GM19395 (cell line): ENCODE measurements around the gene SPEN.

ENCODE experiments used
- ATAC-seq: cut with Tn5 transposase; IDR thresholded peaks from one replicate; pipeline ENCODE4 v1.9.1; 2021; ENCODE audit warnings: mild to moderate bottlenecking, moderate library complexity; ENCODE audit not compliant: unreplicated experiment

Gene SPEN

DNA sequence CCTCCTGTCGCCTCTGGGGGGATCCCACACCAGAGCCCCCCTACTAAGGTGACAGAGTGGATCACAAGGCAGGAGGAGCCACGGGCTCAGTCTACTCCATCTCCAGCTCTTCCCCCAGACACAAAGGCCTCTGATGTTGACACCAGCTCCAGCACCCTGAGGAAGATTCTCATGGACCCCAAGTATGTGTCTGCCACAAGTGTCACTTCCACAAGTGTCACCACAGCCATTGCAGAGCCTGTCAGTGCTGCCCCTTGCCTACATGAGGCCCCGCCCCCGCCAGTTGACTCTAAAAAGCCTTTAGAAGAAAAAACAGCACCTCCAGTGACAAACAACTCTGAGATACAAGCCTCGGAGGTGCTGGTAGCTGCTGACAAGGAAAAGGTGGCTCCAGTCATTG lies 86.2 kb downstream of the SPEN start:
- ATAC-seq = no peak

DNA sequence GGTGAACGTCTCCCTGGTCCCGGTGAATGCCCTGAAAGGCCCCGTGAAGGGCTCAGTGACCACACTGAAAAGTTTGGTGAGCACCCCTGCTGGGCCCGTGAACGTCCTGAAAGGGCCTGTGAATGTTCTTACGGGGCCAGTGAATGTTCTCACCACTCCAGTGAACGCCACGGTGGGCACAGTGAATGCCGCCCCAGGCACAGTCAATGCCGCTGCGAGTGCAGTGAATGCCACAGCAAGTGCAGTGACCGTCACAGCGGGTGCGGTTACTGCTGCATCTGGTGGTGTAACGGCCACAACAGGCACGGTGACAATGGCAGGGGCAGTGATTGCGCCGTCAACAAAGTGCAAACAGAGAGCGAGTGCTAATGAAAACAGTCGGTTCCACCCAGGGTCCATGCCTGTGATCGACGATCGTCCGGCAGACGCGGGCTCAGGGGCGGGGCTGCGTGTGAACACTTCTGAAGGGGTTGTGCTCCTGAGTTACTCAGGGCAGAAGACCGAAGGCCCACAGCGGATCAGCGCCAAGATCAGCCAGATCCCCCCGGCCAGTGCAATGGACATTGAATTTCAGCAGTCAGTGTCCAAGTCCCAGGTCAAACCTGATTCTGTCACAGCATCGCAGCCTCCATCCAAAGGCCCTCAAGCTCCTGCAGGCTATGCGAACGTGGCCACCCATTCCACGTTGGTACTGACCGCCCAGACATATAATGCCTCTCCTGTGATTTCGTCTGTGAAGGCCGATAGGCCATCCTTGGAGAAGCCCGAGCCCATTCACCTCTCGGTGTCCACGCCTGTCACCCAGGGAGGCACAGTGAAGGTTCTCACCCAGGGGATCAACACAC lies 86.9 kb downstream of the SPEN start:
- no peak for ATAC-seq

DNA sequence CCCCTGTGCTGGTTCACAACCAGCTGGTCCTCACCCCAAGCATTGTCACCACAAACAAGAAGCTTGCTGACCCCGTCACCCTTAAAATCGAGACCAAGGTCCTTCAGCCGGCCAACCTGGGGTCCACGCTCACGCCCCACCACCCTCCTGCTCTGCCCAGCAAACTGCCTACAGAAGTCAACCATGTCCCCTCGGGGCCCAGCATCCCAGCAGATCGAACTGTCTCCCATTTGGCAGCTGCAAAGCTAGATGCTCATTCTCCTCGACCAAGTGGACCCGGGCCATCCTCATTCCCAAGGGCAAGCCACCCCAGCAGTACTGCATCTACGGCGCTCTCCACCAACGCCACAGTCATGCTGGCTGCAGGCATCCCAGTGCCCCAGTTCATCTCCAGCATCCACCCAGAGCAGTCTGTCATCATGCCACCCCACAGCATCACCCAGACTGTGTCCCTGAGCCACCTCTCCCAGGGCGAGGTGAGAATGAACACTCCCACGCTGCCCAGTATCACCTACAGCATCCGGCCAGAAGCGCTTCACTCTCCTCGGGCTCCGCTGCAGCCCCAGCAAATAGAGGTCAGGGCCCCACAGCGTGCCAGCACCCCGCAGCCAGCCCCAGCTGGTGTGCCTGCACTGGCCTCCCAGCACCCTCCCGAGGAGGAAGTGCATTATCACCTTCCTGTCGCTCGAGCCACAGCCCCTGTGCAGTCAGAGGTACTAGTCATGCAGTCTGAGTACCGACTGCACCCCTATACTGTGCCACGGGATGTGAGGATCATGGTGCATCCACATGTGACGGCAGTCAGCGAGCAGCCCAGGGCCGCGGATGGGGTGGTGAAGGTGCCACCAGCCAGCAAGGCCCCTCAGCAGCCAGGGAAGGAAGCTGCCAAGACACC lies 87.8 kb downstream of the SPEN start:
- ATAC-seq = no peak

DNA sequence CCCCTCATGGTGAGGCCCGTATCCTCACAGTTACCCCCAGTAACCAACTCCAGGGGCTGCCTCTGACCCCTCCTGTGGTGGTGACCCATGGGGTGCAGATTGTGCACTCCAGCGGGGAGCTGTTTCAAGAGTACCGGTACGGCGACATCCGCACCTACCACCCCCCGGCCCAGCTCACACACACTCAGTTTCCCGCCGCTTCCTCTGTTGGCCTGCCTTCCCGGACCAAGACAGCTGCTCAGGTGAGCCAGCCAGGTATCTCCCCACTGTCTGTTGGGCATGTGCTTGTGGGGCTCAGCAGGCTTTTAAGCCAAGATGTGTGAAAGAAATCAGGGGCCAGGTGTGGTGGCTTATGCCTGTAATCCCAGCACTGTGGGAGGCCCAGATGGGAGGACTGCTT lies 88.5 kb downstream of the SPEN start:
- ATAC-seq = no peak

DNA sequence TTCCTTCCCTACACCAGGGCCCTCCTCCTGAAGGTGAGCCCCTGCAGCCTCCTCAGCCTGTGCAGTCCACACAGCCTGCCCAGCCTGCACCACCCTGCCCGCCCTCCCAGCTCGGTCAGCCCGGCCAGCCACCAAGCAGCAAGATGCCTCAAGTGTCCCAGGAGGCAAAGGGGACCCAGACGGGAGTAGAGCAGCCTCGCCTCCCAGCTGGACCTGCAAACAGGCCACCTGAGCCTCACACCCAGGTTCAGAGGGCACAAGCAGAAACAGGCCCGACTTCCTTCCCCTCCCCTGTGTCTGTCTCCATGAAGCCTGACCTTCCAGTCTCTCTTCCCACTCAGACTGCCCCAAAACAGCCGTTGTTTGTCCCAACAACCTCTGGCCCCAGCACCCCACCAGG lies 89.6 kb downstream of the SPEN start:
- ATAC-seq = no peak

DNA sequence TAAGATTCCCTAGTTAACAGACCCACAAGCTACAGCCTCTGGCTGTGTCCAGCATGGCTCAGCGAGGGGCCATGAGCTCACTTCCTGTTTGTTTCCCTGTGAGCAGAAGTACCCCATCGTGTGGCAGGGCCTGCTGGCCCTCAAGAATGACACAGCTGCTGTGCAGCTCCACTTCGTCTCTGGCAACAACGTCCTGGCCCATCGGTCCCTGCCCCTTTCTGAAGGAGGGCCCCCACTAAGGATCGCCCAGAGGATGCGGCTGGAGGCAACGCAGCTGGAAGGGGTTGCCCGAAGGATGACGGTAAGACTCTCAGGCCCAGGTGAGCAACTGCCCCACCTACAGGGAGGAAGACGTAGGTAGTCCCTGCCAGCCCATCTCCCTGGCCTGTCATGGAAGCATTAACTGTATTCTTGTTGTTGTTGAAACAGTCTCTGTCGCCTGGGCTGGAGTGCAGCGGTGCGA lies 90.2 kb downstream of the SPEN start:
- no peak for ATAC-seq

DNA sequence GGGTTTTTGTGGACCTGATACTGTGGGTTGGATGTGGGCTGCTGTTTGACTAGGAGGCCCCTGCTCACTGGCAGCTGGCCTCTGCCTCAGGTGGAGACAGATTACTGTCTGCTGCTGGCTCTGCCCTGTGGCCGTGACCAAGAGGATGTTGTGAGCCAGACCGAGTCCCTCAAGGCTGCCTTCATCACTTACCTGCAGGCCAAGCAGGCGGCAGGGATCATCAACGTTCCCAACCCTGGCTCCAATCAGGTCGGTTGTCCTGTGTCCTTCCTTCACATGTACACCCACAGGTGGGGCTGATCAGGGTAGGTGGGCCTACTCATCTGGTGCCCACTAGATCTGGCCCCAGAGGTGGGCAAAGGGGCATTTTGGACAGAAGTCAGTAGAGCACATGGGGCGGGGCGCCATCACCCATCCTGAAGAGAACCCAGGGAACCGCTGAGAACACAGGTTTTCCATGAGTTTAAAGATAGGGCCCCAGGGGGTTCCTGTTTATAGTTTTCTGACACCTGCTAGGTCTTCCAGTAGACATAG lies 91.2 kb downstream of the SPEN start:
- no peak for ATAC-seq

DNA sequence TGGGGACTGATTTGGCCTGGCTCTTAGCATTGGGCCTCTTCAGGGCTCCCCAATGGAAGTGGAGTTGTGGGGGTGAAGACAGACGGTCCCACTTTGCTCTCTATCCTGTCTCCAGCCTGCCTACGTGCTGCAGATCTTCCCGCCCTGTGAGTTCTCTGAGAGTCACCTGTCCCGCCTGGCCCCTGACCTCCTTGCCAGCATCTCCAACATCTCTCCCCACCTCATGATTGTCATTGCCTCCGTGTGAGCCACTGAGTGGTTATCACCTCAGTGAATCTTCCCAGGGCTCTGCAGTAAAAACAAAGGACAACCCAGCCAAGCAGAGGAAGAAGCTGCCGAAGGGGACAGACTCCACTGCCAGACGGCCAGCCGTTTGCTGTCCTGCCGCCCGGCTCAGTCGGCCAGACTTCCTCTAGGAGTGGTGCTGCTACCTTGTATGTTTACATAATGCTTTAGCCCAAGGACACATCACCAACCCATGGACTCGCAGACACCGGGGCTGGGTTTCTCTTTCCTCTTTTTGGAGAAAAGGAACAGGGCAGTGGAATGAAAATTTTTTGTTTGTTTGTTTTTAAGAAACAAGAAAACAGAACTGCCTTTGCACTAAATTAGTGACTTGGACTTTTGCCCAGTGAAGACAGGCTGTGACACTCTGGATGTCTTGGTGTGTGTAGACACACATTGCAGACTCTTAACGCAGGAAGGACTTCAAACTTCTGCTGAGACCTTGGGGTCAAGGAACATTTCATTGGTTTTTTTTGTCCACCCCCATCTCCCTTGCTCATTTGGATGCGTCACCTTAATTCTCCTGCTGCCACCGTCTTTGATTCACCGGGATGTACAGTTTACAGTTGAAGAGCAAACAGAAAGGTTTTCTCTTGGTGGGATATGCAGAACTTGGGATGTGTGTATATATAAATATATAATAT lies 91.9 kb downstream of the SPEN start:
- ATAC-seq = no peak

DNA sequence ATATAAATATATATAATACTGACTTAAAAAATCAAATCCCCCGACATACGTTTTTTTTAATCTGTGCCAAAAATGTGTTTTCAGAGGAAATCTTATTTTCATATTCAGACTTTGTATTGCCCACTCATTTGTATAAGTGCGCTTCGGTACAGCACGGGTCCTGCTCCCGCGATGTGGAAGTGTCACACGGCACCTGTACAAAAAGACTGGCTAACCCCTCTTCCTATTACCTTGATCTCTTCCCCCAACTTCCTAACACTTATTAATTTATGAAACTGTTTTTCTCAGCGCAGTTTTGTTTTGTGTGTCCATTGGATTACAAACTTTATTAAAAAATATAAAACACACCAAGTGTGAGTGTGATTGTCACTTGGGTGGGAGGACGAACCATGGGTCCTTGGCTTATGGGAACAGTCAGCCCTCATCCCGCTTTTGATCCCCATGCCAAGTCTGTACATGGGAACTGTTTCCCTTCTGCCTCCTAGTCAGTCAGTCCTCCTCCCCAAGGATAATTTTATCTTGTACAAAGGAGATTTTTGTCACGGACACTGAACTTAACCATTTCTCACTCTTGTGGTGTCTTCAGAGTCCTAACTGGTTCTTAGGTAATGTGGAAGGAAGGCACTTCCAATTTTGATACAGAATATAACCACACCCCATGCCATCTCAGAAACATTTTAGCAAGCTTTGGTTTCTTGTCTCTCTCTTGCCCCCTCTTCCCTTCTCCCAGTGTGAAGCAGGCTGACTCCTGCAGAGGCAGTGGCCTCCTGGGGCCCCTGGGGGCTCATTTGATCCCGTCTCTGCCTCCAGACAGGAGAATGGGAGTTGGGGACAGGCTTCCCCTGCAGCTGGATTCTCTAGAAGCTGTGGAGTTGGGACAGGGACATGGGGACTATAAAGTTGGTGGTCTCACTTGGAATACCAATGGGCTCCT lies 92.9 kb downstream of the SPEN start:
- ATAC-seq = no peak

DNA sequence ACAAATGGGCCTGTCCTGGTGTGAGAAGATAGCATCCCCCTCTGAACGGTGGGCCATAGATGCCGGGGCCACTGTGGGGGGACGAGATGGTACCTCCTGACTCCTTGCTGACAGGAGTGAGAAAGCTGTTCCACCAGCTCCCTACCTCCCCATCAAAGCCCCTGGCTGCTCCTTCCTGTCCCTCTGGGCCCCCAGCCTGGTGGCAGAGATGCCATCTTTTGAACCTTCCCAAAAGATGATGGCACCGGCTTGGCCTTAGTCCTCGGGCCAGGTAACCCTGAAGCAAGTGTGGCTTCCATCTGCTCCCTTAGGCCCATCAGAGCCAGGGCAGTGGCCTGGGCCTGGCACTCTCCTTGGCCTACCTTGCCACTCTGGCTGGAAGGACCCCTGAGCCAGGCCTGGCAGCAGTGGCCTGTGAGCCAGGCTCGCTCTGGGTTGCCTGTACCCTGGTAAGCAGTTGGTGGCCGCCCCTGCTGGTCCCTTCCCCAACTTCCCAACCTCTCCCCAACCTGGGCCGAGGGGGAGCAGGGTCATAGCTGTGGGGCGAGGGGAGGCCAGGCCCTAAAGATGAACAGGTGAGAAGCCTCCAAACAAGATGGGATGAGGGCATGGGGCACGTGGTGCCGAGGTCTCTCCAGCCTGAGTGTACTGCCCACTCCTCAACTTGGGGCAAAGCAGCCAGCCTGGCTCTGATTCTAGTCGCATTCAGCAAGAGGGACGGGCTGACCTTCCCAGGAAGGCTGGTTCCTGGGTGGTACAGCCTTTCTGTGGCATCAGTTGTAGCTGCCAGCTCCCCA lies 93.7 kb downstream of the SPEN start:
- no peak for ATAC-seq

DNA sequence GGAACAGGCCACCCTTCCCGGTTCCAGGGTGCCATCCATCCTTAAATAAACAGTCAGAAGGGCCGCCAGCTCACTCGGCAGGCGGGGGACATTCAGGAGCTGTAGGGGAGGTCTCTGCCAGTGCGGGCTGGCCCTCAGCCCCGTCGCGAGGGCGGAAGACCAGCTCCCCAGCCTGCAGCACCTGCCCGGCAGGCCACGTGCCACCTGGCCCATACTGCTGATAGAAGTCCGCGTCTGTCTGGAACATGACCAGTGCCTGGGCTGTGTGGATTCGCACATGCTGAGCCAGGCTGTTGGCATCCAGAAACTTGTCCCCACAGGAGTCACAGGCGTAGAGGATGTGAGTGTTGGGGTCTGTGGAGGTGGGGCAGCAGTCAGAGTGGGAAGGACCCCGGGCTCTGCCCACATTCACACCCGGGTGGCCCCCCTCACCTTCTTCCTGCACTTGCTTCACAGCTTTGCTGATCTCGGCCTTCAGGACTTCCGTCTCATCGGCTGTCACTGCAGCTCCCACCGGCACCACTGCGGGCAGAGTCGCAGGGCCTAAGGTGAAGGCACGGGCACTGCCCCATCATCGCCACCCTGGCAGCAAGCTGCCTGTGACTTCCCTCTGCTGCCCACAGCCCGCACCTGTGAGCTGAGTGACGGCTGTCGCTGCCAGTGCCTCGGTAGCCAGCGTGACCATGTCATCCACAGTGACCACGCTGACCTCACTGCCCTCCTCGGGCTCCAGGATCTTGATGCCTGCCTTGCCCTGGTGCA lies 94.6 kb downstream of the SPEN start:
- no peak for ATAC-seq

DNA sequence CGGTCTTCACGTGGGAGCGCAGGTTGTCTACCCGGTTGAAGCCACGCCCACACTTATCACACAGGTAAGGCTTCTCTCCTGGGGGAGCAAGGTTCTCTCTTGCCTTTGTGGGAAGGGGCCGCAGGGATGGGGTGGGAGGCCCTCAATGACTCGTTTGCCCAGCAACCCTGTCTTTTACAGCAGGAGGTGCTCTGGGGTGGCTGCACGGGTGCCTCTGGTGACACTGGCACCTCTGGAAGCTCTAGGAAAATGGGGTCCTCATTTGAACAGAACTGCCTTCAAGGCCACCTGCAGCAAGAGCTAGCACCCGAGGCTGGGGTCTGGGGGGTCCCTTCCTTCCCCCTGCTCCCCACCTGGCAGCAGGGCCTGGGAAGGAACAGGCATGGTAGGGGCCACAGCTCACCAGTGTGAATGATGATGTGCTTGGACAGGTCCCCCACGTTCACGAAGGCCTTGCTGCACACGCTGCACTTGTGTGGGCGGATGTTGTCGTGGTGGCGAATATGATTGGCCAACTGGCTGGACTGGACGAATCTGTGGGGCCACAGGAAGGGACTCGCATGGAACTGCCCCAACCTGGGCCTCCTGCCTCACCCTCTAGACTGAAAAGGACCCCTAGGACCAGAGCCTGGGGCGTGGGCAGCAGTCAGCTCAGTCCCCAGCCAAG lies 95.3 kb downstream of the SPEN start:
- ATAC-seq = no peak

DNA sequence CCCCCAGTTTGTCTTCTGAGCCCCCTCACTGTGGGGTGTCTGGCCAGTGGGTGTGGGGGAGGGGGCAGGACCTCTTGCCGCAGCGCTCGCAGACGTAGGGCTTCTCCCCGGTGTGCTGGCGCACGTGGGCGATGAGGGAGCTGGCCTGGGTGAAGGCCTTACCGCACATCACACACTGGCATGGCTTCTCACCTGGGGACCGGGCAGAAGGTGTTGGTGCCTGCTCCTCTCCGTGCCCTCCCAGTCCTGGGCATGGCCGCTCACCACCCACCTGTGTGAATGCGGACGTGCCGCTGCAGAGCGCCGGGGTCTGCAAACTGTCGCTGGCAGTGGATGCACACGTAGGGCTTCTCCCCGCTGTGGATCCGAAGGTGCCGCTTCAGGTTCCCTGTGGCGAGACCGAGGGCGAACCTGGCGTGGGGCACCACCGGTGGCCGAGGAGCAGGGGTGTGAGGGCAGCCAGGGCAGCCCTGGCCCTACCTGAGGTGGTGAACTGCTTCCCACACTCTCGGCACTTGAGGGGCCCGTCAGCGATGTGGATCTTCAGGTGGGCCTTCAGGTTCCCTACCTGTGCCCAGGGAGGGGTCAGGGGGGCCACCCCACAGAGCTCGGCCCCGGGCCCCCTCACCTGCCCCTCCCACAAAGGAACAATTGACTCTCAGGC lies 96.0 kb downstream of the SPEN start:
- ATAC-seq = no peak

DNA sequence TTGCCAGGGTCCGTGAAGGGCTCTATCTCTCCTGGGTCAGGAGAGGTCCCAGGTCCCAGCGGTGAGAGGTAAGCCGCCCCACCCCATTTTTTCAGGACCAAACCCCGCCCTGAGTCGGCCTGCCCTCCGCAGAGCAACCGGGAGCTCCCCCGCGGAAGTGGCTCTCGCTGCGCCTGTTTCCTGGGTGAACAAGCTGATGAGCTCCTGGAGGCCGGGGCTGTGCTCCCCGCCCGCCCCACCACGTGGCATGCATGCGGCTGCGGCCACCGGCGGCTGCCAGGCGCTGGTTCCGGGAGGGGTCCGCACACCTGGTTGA lies 96.4 kb downstream of the SPEN start:
- ATAC-seq = no peak

DNA sequence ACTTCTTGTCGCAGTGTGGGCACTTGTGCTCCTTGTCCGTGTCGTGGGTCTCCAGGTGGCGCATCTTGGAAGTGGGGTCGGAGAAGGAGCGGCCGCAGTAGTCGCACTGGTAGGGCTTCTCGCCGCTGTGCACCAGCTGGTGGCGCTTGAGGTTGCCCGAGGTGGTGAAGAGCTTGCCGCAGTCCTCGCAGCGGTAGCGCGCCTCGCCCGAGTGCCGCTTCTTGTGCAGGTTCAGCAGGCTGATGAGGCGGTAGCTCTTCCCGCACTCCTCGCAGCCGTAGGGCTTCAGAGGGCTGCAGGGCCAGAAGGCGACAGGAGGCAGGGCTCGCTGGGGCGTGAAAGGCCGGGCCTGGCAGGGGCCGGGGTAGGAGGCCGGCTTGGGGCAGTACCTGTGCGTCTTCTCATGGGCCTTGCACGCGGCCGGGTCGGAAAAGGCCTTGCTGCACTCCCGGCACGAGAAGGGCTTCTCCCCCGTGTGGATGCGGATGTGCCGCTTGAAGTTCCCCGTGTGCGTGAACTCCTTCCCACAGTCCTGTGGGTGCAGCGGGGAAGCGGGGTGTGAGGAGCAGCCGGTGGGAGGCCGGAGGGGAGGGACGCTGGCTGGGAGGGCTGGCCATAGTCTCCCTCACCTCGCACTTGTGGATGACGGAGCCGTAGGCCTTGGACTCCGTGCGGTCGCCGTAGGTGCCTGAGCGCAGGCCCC lies 97.0 kb downstream of the SPEN start:
- ATAC-seq = no peak

DNA sequence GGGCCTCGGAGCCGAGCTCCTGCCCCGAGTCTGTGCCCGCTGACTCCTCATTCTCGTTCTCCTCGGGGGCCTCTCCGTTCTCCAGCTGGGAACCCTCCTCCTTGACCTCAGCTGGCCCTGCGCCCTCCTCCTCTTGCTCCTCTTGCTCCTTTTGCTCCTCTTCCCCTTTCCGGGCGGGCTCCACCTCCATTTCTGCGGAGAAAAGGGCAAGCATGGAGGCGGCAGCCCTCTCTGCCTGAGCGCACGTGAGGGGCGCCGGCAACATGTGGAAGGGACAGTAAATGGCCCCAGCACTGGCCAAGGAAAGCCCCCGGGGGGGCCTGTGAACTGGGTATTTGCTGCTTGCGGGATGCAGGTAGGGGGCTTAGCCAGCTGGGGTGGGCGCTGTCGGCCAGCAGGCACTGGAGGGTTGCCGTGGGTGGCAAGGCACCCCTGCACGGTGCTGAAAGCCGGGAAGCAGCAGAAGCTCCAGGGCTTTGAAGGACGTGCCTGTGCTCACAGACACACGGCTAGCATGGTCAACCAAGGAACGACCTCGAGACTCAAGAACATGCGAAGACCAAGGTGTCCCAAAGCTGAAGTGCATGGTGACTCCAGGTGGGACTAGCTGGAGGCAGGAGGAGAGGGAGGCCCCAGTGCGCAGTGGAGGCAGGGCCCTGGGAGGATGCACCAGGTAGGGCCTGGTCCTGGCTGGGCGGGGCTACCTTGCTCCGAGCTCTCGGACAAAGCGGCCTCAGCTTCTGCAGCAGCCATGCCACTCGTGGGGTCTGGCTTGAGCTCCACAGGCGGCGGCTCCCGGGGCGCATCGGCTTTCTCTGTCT lies 97.7 kb downstream of the SPEN start:
- no peak for ATAC-seq
